ENCODE results near the gene ZFC3H1. TPM values are rescaled to one million over a fixed set of nuclear protein-coding genes. Genes with fewer than 3 reads are reported as not detected.
A peak's percentile ranks its signal among the peaks of the same experiment; 100 is the strongest.

ZFC3H1 gene
- total and polyA plus RNA-seq, 9 of the 15 experiments (the other 6 are each of a cell fraction or from before 2014, with no cell fraction given): 14.8 to 80.5 (median 22.1) TPM

GRCh38 chr12:71661977-71662530, 1.6 kb downstream of the ZFC3H1 start (continued):
- TF ChIP-seq SIRT6 (IDR thresholded peaks at IDR 0.05; ENCODE audit: low read depth, low read length): no peak
- peak; percentile 31; the same call in 1 of the 2 replicates for TF ChIP-seq VEZF1 (CRISPR knock-in tag; IDR thresholded peaks at IDR 0.05)
- TF ChIP-seq TRIM24 (IDR thresholded peaks at IDR 0.05): peak; percentile 23 to 35; a peak in 1 of 4 replicates
- no peak for TF ChIP-seq ZBTB33 (CRISPR knock-in tag; IDR thresholded peaks at IDR 0.05)
- peak; percentile 34; the same call in 1 of the 2 replicates for TF ChIP-seq C11orf30 (IDR thresholded peaks at IDR 0.05; ENCODE audit: low read depth)
- TF ChIP-seq FOSL1 (tag; conservative IDR thresholded peaks at IDR 0.05): peak; percentile 55
- no peak; the same call in 1 of the 2 replicates for TF ChIP-seq NFIC (IDR thresholded peaks at IDR 0.05)
- TF ChIP-seq POLR2H (tag; IDR thresholded peaks at IDR 0.05; ENCODE audit: low read depth): peak; percentile 22; the same call in 1 of the 2 replicates
- TF ChIP-seq COPS2 (conservative IDR thresholded peaks at IDR 0.05): no peak
- peak; percentile 25 to 68; a peak in 2 of 4 replicates for TF ChIP-seq HDAC1 (IDR thresholded peaks at IDR 0.05)
- peak; percentile 17 to 35; a peak in 1 of 4 replicates for TF ChIP-seq MLLT1 (IDR thresholded peaks at IDR 0.05)
- TF ChIP-seq RCOR1 (IDR thresholded peaks at IDR 0.05; ENCODE audit: borderline replicate concordance in 1 of 2, low read depth in 2 of 2, low read length in 2 of 2): peak in 1 of 2 experiments; percentile 70; a peak in 1 of 4 replicates

Measured in K562 (cell line).